GM12874 (cell line): ENCODE measurements around the gene EPB41.

ENCODE experiments used
- TF ChIP-seq, protein P1 (sequence below): IDR thresholded peaks from 2 replicates; pipeline ENCODE4 v1.5.1; 2011; ENCODE audit warnings: low read depth, mild to moderate bottlenecking, control low read depth, low read length, moderate library complexity; ENCODE audit not compliant: insufficient read depth

The EPB41 gene

DNA sequence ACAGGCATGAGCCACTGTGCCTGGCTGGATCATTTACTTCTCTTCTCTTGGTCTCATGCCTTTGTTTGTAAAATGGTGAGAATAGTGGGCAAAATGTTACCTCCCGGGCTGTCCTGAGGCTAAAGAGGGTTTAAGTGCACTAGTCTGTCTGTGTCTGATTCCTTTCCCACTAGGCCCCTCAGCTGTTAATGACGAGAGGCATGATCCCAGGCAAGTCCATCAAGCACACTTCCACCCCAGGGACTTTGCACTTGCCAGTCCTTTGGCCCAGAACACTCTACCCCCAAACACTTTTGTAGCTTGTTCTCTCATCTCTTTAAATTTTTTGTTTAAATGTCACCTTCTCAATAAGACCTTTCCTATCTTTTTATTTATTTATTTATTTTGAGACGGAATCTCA lies 13.8 kb upstream of the EPB41 start:
- TF ChIP-seq, protein P1, sequence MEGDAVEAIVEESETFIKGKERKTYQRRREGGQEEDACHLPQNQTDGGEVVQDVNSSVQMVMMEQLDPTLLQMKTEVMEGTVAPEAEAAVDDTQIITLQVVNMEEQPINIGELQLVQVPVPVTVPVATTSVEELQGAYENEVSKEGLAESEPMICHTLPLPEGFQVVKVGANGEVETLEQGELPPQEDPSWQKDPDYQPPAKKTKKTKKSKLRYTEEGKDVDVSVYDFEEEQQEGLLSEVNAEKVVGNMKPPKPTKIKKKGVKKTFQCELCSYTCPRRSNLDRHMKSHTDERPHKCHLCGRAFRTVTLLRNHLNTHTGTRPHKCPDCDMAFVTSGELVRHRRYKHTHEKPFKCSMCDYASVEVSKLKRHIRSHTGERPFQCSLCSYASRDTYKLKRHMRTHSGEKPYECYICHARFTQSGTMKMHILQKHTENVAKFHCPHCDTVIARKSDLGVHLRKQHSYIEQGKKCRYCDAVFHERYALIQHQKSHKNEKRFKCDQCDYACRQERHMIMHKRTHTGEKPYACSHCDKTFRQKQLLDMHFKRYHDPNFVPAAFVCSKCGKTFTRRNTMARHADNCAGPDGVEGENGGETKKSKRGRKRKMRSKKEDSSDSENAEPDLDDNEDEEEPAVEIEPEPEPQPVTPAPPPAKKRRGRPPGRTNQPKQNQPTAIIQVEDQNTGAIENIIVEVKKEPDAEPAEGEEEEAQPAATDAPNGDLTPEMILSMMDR: no peak

DNA sequence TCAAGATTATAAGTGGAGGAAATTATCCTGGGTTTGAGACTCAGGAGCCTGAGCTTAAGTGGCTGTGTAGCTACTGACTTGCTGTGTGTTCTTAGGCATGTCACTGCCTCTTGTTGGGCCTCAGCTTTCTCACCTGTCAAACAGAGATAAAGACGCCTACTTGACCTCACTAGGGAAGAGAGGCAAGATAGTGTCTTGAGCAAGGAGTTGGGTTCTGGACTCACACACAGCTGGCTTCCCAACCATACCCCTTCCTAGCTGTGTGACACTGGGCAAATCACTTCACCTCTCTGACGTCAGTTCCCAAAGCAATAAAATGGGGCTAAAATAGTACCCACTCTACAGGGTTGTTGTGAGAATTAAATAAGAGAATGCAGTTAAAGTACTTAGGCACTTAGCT lies 11.6 kb upstream of the EPB41 start:
- TF ChIP-seq, protein P1: no peak

DNA sequence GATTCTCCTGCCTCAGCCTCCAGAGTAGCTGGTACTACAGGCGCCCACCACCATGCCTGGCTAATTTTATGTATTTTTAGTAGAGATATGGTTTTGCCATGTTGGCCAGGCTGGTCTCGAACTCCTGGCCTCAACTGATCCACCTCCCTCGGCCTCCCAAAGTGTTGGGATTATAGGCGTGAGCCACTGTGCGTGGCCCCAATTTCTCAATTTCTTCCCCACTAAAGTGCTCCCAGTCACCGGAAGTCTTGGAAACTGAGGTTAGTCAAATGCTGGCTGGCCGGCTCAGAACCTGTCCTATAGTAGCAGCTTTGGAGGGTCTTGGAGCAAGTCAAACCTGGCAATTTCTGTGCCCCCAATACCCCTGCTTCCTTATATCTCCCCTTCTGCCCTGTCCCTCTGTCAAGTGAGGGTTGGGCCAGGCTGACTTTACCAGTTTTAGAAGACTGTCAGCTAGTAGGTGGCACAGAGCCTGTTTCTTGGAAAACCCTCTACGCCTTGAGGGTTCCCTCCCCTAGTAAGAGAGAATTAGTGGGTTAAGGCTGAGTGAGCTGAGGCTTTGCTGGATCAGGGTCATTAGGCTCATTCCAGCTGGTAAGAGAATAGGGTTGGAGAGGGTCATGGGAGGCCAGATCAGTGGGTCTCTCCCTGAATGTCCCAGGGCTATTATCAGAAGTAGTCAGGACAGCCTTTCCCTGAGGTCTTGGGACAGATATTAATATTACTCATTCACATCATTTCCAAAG lies 8.3 kb upstream of the EPB41 start:
- TF ChIP-seq, protein P1: no peak

DNA sequence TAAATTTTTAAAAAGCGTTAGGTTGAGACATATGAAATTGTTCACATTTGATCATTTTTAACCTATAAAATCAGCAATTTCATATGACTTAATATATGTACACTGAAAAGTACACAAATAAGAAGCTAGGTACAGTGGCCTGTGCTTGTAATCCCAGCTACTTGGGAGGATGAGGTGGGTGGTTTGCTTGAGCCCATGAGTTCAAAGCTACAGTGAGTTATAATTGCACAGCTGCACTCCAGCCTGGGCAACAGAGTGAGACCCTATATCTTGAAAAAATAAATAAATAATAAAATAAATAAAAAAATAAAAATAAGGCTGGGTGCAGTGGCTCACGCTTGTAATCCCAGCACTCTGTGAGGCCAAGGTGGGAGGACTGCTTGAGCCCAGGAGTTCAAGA lies 5.2 kb upstream of the EPB41 start:
- TF ChIP-seq, protein P1: no peak

DNA sequence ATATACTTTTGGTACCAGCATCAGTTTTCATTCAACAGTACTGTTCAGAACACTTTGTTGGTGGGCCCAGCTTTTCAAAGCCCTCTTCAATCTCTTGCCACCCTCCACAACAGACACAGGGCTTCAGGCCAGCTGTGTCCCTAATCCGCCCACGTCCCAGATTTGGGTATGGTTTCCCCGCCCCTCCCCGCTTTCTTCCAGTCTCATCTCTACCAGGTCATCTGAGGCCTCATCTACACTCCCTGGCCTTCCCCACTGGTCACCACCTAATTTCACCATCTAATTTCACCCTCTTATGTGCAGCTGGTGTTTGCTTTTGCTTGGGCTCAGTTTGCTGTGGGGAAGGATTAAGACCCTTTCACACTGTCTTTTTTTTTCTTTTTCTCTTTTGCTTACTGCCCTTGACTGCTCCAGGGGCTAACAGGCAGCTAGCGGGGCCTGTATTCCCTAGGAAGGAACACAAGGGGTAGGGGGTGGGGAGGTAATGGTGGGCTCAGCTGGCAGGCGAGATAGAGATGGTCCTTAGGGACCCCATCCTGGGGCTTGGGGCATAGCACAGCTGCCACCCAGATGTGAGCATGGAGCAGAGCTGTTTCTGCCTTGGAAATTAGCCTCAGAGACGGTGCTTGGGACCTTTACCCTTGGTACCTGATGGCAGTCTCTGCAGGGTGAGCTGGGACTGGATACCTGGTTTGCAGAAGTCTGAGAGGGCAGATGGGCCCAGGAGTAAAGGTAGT lies 3.8 kb upstream of the EPB41 start:
- TF ChIP-seq, protein P1: no peak

DNA sequence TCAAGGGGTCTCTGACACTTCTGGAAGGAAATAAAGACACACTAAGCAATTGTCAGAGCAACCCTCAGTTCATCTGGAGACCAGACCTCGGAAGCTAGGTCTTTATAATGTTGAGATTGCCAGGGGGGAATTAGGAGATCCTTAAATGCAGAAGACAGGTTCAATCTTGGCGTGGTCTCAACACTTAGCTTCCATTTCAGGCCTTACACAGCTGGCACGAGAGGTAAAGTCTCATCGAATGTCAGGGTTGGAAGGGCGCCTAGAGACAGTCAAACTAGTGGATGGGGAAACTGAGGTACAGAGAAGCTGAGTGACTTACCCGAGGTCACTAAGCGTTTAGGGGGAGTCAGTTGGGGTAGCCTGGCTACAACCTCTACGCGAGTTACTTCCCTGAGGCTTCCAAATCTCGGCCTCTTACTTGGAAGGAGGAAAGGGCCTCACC lies 562 bp upstream of the EPB41 start:
- TF ChIP-seq, protein P1: no peak

- TF ChIP-seq, protein P1: no peak
Observed at GRCh38 chr1:28915031-28915895, 894 bp downstream of the EPB41 start.
